Measurements from ENCODE around the gene DPP6.

DNA sequence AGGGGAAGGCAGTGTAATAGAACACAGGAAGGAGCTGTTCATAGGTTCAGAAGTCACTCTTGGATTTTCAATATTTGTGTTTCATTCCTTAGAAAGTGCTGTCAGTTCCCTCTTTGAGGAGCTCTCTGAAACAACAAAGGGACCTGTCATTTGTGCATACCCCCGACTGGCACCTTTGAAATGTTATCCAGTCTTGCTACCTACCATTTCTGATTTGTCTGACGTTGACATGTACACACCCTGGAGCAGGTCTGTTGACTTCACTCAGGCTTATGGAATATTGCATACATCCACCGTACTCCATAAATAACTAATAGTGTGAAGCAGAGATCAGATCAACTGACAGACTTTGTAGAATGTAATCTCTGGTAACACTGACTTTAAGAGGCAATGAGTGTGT lies 189.8 kb downstream of the DPP6 start:
- no peak for TF ChIP-seq SUZ12 (IDR thresholded peaks at IDR 0.05)
- TF ChIP-seq, protein P1, sequence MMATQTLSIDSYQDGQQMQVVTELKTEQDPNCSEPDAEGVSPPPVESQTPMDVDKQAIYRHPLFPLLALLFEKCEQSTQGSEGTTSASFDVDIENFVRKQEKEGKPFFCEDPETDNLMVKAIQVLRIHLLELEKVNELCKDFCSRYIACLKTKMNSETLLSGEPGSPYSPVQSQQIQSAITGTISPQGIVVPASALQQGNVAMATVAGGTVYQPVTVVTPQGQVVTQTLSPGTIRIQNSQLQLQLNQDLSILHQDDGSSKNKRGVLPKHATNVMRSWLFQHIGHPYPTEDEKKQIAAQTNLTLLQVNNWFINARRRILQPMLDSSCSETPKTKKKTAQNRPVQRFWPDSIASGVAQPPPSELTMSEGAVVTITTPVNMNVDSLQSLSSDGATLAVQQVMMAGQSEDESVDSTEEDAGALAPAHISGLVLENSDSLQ (IDR thresholded peaks at IDR 0.05): no peak
- TF ChIP-seq NFRKB (IDR thresholded peaks at IDR 0.05): no peak
- no peak for TF ChIP-seq BHLHE40 (IDR thresholded peaks at IDR 0.05; ENCODE audit: borderline replicate concordance)
- no peak for TF ChIP-seq ELF4 (IDR thresholded peaks at IDR 0.05)
- no peak for TF ChIP-seq TARDBP (IDR thresholded peaks at IDR 0.05)
- no peak for TF ChIP-seq HDGF (IDR thresholded peaks at IDR 0.05; ENCODE audit: borderline replicate concordance)
- TF ChIP-seq CTBP1 (IDR thresholded peaks at IDR 0.05; ENCODE audit: borderline replicate concordance): no peak

All from HEK293T (cell line).